HG03280 (cell line): ENCODE data around the gene GDF7.

ENCODE experiments used
- ATAC-seq: cut with Tn5 transposase; IDR thresholded peaks from one replicate; pipeline ENCODE4 v1.9.1; 2021; ENCODE audit warnings: mild to moderate bottlenecking, moderate library complexity; ENCODE audit not compliant: unreplicated experiment

GDF7 gene

DNA sequence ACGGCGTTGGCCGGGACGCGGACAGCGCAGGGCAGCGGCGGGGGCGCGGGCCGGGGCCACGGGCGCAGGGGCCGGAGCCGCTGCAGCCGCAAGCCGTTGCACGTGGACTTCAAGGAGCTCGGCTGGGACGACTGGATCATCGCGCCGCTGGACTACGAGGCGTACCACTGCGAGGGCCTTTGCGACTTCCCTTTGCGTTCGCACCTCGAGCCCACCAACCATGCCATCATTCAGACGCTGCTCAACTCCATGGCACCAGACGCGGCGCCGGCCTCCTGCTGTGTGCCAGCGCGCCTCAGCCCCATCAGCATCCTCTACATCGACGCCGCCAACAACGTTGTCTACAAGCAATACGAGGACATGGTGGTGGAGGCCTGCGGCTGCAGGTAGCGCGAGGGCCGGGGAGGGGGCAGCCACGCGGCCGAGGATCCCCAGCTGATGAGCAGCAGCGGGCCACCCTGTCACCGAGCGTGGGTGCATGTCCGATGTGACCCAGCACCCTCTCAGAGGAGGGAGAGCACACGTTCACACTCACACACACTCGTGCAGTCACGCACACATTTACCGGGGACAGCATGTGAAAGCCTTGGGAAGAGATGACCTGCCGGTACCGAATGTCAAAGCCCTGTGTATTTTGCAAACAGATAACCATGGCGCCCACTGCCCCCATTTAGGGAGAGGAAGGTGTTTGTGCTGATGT, 4.2 kb downstream of the GDF7 start:
- ATAC-seq, result no peak

DNA sequence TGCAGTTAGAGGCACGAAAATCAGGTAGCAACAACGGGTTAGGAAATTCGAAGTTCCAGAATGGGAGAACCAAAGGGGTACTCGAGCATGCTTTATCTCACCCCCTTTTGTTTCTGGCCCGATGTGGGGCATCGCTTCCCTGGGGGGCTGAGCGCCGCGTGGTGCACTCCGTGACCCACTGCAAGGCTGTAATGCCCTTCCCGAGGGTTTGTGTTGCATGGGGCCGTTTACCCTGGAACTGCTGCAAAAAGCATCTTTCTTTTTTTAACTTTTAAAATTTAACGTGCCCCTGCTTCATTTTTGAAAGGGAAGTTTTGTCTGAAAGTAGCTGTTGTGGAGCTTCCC, 4.8 kb downstream of the GDF7 start:
- ATAC-seq, result no peak

DNA sequence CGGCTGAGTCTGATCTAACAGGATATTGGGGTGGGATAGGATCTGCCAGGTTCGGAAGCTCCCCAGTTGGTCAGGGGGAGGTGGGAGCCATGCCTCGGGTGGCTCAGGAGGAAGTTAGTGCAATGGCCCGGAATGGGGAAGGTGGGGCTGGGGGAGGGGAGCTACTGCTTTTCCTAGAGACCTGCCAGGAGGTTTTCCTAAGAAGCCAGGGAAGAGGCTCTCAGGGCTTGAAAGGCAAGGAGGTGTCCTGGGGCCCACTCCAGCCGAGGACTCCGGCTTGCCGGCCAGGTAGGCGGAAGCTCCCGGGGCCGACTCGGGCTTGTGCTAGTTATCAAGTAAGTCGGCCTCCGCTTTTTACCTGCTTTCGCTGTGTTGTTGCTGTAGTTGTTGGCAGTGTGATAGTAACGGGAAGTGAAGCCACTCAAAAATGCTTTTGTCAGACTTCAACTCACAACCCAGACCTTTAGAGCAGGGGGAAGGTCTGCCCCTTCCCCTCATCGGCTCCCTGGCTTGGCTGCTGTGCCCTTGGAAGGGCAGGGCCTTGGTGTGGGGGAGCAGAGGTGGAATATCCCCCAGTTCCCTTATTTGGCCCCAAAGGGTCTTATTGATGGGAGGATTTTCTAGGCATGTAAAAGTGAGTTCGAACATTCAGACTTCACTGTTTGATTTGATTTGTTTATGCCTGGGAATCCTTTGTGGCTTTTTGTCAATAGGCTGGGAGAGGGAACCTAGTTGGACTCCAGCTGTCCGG, 5.4 kb downstream of the GDF7 start:
- no peak for ATAC-seq

DNA sequence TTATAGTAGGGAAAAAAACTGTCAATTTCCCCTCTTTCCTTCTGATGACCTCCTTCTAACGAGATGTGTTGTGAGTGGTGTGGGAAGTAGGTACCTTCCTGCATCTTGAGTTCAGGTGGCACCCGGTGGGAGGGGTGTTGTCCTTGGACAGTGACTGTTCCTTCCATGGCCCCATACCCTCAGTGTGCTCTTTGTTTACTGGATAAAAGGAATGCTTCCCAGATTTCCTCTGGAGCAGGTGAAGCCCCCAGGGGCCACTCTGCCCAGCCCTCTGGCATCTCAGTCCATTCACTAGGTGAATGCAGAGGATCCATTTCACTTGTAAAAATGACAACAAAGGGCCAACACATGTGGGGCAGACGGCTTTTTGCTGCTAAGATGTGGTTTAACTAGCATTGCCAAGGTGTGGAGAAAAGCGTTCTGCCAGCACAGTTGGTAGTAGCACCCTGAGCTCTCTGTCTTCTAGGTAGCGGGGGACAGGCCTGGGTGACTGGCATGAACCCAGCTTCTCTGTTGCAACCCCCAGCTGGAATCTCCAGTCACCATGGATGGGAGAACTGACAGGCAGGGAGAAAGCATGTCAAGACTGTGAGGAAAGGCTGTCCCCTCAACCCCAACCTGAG, 6.9 kb downstream of the GDF7 start:
- no peak for ATAC-seq

DNA sequence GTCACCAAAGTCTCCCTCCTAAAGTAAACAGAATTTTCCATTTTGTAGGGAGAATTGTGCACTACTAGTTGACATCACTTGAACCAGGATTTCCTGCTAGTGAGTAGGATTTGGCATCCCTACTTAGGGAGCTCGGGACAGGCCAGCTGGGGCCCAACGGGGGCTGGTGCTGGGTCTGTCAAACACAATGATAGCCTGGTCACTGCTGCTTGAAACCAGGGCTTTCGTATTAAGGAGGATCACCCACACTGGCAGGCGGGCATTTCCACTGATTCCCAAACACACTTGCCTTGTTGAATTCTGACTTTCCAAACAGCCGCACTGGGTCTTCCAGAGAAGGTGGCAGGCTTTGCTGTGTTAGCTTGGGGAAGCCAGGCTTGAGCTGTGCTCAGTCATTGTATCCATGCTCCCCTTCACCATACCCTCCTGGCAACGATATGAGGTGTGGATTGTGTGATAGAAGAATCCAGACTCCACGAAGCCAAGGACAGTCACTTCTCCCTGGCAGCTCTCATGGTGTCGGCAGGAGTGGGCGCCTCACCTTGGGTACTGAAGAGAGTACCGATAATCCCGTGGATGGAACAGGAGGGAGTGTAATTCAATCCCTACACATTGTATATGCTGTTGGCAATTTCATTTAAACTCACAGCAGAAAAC, 7.5 kb downstream of the GDF7 start:
- no peak for ATAC-seq

DNA sequence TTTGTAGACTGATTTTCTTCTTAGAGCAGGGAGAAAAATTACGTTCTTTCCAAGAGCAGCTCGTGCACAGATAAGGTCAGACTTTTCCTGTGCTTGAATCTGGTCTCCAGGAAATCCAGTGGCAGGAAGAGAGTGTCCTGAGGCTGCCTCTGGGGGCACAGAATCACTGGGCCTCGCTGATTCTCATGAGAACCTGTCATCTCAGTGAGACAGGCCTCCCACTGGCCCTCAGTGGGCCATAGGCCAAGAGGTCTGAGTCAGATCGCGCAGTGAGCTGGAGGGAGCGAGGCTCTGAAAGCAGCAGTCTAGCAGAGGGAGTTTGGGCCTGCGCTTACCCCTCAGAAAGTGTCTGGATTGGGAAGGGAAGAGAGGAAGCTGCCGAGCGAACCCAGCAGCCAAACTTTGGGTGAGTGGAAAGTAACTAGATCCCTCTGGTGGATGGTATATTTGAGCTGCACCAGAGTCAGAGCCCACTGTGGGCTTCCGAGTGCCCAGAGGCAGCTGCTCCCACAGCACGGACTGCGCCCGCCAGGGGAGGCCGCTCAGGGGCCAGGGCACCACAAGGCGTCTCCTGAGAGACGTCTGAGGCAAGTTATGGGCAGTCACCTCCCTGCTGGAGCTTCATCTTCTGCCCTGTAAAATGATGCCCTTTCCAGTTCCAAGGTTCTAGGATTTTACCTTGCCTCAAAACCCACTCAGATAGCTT, 8.2 kb downstream of the GDF7 start:
- no peak for ATAC-seq

DNA sequence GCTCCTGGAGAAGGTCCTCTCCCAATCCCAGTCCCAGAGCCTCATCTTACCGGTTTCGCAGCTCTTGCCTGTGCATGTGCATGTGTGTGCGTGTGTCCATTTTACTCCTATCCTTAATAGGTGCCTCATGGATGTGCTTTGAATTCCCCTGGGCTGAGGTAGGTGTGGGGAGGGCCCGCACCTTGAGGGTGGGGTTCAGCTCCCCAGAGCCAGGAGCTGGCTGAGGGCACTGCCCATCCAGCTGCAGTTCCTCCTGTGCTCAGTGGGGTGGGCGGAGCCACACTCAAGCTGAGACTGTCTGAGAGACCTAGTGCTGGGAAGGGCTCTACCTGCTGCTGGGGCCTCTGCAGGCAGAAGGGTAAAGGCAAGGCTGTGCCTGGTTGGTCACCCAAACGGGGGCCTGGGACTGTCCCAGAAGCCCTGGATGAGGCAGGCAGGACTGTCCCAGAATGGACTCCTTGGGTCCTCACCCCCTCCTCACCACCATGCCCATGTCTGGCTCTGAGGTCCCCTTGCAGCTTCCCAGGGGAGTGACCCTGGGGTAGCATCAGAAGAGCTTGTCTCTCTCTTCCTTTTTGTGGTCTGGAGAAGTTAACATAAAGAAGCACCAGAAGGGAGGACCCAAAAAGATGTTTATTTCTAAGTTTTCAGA, 8.9 kb downstream of the GDF7 start:
- ATAC-seq, result peak; percentile 63

DNA sequence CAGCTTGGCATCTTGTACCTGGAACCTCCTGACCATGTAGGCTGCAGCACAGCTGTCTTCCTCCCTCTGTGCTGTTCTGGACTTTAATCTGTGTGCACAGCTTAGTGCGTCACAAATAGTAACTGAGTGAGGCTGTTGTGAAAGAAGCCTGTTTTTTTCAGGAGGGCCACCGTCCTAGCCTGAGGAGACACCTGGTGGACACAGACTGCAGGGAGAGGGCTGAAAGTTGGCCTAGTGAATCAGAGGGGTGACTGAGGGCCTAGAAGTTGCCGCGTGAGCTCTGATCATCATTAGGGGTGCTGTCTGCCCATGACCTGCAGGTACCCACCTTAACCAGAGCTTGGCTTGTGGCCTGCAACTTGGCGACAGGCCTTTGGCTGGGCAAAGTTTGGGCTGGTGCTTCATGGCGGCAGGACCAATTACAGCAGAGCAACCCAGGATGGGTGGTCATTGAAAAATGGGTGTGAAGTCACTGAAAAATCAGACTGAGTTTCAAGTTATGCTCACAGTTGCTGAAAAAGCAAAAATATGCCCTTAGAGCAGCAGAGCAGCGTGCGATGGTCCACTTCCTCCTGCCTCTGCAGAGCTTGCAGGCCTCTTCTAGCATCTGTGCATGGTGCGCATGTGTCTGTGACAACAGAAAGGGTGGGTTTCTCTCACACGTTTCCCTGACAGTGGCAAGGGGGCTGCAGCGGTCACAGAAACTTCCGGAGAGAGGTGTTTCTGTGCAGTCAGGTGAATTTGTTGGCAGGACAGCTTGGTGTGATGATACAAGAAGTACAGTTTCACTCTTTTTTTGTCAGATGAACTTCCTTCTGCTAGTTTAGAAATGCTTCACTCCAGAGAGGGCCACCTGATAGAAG, 9.6 kb downstream of the GDF7 start:
- ATAC-seq, result peak; percentile 44

DNA sequence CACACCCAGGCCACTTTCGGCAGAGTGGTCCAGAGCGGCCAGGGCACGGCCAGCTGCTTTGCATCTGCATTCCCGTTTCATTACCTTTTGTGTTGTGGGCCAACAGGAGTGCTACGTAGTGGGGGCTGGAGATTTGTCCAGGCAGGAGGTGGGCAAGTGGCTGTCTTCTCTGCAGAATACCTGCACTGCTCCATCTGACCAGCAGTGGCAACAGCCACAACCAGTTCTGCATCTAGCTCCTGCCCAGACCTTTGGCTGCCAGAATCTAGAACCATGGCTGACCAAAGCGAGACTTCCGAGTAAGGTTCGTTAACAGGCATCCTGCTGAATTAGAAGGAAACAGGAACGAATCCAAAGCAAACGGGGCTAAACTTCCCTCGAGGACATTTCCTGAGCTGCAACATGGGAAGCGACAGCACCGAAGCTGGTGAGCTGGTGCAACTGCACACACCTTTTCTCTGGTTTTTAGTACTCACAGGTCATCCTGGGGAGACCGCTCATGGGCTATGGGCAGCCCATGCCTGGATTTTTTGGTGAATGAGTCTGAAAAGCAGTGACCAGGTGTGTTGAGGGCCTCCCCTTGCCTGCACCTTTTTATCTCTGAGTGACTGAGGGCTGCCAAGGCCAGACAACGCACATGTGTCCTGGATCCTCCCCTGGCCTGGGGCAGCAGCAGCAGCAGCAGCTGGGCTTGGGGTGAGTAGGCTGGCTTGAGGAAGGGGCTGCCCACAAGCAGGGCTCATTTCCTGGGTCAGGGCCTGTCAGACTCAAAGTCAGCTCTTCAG, 10.5 kb downstream of the GDF7 start:
- peak; percentile 53 for ATAC-seq

DNA sequence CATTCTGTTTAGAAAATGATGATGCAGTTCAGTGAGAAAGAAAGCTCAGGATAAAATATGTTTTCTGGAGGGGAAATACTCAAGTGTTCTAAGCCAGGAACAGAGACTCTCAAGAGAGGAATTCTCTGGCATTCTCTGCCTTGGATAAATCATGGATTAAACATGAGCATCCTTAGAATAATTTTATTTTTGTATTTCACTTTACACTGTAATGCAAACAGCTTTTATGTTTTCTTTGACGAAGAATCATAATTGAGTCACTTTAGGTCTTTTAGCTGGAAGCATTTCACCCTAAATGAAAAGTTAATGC, 11.1 kb downstream of the GDF7 start:
- ATAC-seq, result no peak

DNA sequence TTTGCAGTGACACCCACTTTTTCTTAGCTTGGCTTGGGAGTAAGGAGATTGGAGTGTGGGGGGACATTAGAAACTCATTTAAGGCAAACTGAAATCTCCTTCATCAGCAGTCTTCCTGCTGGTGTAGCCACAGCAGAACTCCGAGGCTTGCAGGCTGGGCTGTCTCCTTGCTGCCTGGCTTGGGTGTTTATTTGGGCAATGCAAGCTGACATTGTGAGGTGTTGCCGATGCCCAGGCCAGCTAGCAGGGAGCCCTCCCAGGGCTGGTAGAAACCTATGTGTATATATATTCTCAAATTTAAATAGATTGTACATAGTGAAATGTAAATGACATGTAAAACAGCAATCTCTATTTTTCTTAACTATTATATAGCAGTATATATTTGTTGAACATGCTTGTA, 11.8 kb downstream of the GDF7 start:
- ATAC-seq, result no peak

DNA sequence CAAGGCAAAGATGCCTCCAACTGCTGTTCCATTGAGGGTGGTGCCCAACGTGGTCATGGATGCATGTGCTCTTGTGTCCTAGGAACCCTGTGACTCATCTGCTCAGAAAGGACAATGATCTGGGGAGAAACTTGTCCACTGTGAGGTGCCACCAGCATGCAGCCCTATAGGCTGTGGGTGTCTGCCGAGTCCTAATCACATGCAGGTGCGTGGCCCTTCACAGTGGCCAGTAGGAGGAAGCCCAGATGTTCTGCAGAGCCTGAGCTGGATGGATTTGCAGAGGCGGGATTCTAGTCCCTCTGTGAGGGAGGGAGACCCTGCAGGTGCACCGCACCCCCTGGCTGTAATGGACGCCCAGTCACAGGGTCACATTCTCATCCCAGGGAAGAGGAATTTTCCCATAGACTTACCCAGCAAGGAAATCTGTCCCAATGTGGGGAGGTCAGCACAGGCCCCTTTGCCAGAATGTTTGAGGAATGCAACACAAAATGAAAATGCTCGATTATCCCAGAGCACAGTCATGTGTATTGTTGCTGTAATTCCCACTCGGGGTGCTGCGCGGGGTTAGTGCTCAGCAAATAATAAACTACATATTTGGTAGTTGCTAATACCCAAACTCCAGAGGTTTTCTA, 13.9 kb downstream of the GDF7 start:
- no peak for ATAC-seq

DNA sequence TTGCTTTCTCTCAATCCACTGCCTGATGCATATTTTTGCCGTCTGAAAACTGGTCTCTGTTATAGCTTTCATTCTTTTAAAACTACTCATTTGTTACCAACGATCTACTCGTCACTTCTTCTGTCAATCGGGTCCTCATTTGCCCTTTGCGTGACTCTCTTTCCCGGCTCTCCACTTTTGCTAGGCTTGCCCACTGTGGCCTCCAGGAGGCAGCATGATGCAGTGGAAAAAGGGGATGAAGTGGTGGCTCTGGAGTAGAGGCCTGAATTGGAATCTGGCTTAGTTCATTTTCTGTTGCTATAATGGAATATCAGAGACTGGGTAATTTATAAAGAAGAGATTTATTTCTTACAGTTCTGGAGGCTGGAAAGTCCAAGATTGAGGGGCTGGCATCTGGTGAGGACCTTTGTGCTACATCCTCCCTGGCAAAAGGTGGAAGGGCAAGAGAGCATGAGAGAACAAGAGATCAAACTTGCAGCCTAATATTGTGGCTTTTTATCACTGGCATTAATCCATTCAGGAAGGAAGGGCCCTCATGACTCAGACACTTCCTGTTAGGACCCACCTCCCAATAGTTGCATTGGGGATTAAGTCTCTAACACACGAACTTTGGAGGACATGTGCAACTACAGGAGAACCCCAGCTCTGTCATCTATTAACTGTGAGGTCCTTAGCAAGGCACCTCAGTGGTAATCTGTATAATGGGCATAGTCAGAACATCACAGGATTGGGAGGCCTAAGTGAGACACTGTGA, 15.4 kb downstream of the GDF7 start:
- ATAC-seq, result no peak

DNA sequence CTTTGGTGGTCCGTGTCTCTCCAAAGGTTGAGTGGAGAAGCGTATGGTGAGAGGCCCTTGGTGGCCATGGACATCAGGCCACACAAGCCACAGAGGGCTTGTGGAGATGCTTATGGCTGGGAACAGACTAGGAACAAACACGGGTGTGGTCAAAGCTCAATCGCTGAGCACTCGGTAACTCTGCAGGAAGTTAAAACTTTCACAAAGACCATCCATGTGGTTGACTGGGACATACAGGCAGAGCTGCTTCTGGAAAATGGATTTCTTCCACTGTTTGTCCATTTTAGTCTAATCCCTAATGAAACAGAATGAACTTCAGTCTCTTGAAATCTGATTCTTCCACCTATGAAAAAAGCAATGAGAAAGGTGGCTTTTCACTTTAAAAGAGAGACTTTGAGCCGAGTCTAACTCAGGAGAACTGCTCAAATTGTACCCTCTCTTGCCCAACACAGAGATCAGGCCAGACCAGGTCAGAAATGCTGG, 17.7 kb downstream of the GDF7 start:
- no peak for ATAC-seq

DNA sequence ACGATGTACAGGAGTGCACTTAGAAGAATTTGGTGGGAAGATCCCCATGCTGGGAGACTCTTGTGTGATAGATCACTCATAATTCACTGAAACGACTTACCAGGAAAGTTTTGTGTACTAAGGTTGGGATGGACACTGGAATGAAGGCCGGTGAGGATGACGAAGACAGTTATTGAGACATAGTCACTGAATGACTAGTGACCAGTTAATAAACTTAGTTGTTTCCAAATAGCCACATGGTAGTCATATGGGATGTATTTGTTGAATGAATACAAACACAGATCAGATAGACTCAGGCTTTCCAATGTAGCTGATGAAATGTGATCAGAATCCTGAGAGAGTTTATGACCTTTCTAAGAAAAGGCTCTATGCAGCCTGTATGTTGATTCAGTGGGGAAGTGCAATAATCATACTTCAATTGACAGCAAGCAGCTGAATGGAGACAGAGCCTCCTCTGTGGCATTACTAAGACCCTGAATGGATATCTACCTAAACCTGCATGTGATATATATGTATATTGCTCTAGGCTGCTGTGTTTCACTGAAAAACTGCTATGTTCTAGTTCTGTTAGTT, 20.4 kb downstream of the GDF7 start:
- no peak for ATAC-seq

DNA sequence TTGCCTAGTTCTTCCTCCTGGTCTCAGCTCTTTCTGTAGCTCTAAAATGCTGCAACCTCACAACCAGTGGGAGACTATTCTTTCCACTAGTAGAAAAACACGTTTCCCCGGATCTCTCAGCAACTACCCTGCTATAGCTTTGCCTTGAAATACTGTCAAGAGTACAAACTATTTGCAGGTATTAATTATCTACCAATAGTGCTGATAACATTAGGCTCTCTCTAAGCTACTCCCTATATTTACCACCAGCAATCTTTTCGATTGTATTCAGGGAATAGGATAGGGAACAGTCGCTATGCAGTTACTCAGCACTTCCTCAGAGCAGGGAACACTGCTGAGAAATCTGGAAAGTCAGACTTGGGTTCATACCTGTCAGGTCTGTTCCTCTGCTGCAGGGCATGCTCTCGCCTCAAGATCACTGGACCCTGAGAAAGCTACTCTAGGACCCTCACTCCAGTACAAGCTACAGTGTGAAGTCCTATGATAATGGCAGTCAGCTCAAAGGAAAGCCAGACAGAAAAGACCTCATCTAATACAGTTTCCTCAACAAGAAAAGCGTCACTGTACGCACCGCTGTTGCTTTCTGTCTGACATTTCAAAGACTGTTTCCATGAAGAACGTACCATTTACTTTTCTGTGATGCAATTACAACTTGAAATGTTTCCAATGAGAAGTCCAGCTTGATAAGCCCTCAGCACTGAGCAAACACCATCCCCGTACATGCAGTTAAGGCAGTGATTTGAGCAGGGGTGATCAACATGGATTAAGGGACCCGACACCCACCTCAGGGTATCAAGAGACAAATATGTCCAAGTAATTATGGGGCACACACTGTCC, 22.7 kb downstream of the GDF7 start:
- no peak for ATAC-seq
